ENCODE data around the gene LHFPL3. TPM values are rescaled to one million over a fixed set of nuclear protein-coding genes. Genes with fewer than 3 reads are reported as not detected.
"Not testable (repeated sequence)": the region's sequence is repeated elsewhere in the genome, so short reads cannot be mapped to it uniquely, and the experiment has no call there.

Gene LHFPL3
- total RNA-seq, 2 donors from 2014 or later = not detected

- no peak for ATAC-seq
- intact Hi-C loops (cut with DNase I) = no loop called here
- no peak for DNase-seq
Measured at GRCh38 chr7:104652865-104653264, 324.5 kb downstream of the LHFPL3 start.

GRCh38 chr7:104653825-104654401 lies 325.5 kb downstream of the LHFPL3 start:
- intact Hi-C loops (cut with DNase I) = no loop called here

GRCh38 chr7:104655592-104655991 lies 327.2 kb downstream of the LHFPL3 start:
- DNase-seq (no peak), ATAC-seq (no peak)
- intact Hi-C loops (cut with DNase I) = no loop called here

More at GRCh38 chr7:104653825-104654401, 325.5 kb downstream of the LHFPL3 start:
- ATAC-seq (peak; percentile 63 to 78), DNase-seq (no peak)

GRCh38 chr7:104656467-104656866 lies 328.1 kb downstream of the LHFPL3 start:
- ATAC-seq (no peak), DNase-seq (no peak)
- intact Hi-C loops (cut with DNase I) = no loop called here

- ATAC-seq = no peak
- intact Hi-C loops (cut with DNase I) = no loop called here
- DNase-seq = no peak
Measured at GRCh38 chr7:104657134-104657533, 328.7 kb downstream of the LHFPL3 start.

GRCh38 chr7:104661575-104661974 lies 333.2 kb downstream of the LHFPL3 start:
- intact Hi-C loops (cut with DNase I) = no loop called here
- ATAC-seq (no peak), DNase-seq (no peak)

GRCh38 chr7:104664648-104665047 lies 336.2 kb downstream of the LHFPL3 start:
- DNase-seq = no peak
- intact Hi-C loops (cut with DNase I) = no loop called here
- no peak for ATAC-seq

- ATAC-seq = no peak
- intact Hi-C loops (cut with DNase I) = no loop called here
- no peak for DNase-seq
Measured at GRCh38 chr7:104677587-104677986, 349.2 kb downstream of the LHFPL3 start.

GRCh38 chr7:104679085-104679484 lies 350.7 kb downstream of the LHFPL3 start:
- no peak for ATAC-seq
- no peak for DNase-seq
- intact Hi-C loops (cut with DNase I) = no loop called here

- no peak for ATAC-seq
Measured at GRCh38 chr7:104686286-104686685, 357.9 kb downstream of the LHFPL3 start.

GRCh38 chr7:104694710-104695109 lies 366.3 kb downstream of the LHFPL3 start:
- intact Hi-C loops (cut with DNase I) = no loop called here
- no peak for DNase-seq
- no peak for ATAC-seq

More at GRCh38 chr7:104686286-104686685, 357.9 kb downstream of the LHFPL3 start:
- intact Hi-C loops (cut with DNase I) = no loop called here
- no peak for DNase-seq

- ATAC-seq (no peak), DNase-seq (no peak)
- intact Hi-C loops (cut with DNase I) = no loop called here
Measured at GRCh38 chr7:104695563-104695962, 367.2 kb downstream of the LHFPL3 start.

- intact Hi-C loops (cut with DNase I) = no loop called here
- ATAC-seq (no peak), DNase-seq (no peak)
Measured at GRCh38 chr7:104700336-104700735, 371.9 kb downstream of the LHFPL3 start.

- intact Hi-C loops (cut with DNase I); DNase-seq; ATAC-seq: not testable (repeated sequence)
Measured at GRCh38 chr7:104721027-104721426, 392.6 kb downstream of the LHFPL3 start.

GRCh38 chr7:104723001-104723400 lies 394.6 kb downstream of the LHFPL3 start:
- no peak for ATAC-seq
- DNase-seq = no peak
- intact Hi-C loops (cut with DNase I) = no loop called here

- ATAC-seq = no peak
Measured at GRCh38 chr7:104758504-104758903, 430.1 kb downstream of the LHFPL3 start.

GRCh38 chr7:104761892-104762291 lies 433.5 kb downstream of the LHFPL3 start:
- no peak for DNase-seq
- ATAC-seq = no peak
- intact Hi-C loops (cut with DNase I) = no loop called here

More at GRCh38 chr7:104758504-104758903, 430.1 kb downstream of the LHFPL3 start:
- intact Hi-C loops (cut with DNase I) = no loop called here
- no peak for DNase-seq

- ATAC-seq = no peak
- no peak for DNase-seq
- intact Hi-C loops (cut with DNase I) = no loop called here
Measured at GRCh38 chr7:104767113-104767512, 438.7 kb downstream of the LHFPL3 start.

GRCh38 chr7:104767826-104768536 lies 439.6 kb downstream of the LHFPL3 start:
- ATAC-seq (no peak), DNase-seq (no peak)
- intact Hi-C loops (cut with DNase I) = no loop called here

- no peak for ATAC-seq
- DNase-seq = no peak
- intact Hi-C loops (cut with DNase I) = no loop called here
Measured at GRCh38 chr7:104772405-104773345, 444.3 kb downstream of the LHFPL3 start.
